H1 (cell line): ENCODE measurements around the gene RSU1.

Experiments used
- CTCF ChIP-seq, 3 experiments: IDR thresholded peaks; 1 replicate in 2 of 3; 2 replicates in 1 of 3; pipeline versions ENCODE4 v1.5.1 to v1.6.1; 2011; ENCODE audit warnings: low read length in 3 of 3, mild to moderate bottlenecking in 3 of 3, inconsistent platforms in 2 of 3, low read depth in 1 of 3, moderate library complexity in 1 of 3; ENCODE audit not compliant: insufficient read depth in 1 of 3; ENCODE audit errors: control extremely low read depth in 1 of 3
- POLR2AphosphoS5 ChIP-seq: IDR thresholded peaks from 2 replicates; pipeline ENCODE4 v1.6.1; 2011; ENCODE audit warnings: low read depth, low read length
- SP1 ChIP-seq: IDR thresholded peaks from 2 replicates; pipeline ENCODE4 v1.6.1; 2011; ENCODE audit warnings: low read depth, low read length
- SRF ChIP-seq: IDR thresholded peaks from 2 replicates; pipeline ENCODE4 v1.6.1; 2011; ENCODE audit warnings: mild to moderate bottlenecking, low read depth, low read length, moderate library complexity

GRCh38 chr10:16656895-16657294 lies 160.3 kb downstream of the RSU1 start:
- TF ChIP-seq CTCF (IDR thresholded peaks at IDR 0.05; ENCODE audit: control extremely low read depth in 1 of 3, insufficient read depth in 1 of 3, low read depth in 1 of 3, low read length in 3 of 3) (no peak), SRF (no peak), SP1 (no peak), POLR2AphosphoS5 (no peak)
